ENCODE results near the gene CD74.

The CD74 gene

GRCh38 chr5:150400316-150401075, 12.2 kb downstream of the CD74 start:
- no peak overlapping the region for H3K4me3 Mint-ChIP-seq
- H3K36me3 Mint-ChIP-seq (ENCODE audit: low read depth) = peaks cover 97% of the 10 kb centered on the region
- H3K9me3 Mint-ChIP-seq = no peaks in the 10 kb centered on the region
- no peaks in the 10 kb centered on the region for H3K27me3 Mint-ChIP-seq
- intact Hi-C loops (cut with micrococcal nuclease) = no loop called here
- H3K27ac Mint-ChIP-seq = peak overlapping the region; percentile 99
- peaks cover 55% of the 10 kb centered on the region for H3K4me1 Mint-ChIP-seq (ENCODE audit: low read depth)

- Mint-ChIP-seq H3K4me3 (no peak overlapping the region), H3K36me3 (ENCODE audit: low read depth) (peaks cover 97% of the 10 kb centered on the region), H3K9me3 (no peaks in the 10 kb centered on the region), H3K27ac (peak overlapping the region; percentile 99), H3K4me1 (ENCODE audit: low read depth) (peaks cover 49% of the 10 kb centered on the region), H3K27me3 (no peaks in the 10 kb centered on the region)
- intact Hi-C loops (cut with micrococcal nuclease) = loop anchor here (5.0 kb wide), 1 partner anchor 38 kb away; no protein-coding TSS in a partner anchor
Measured at GRCh38 chr5:150399524-150400211, 13.0 kb downstream of the CD74 start.

- peaks cover 49% of the 10 kb centered on the region for H3K4me1 Mint-ChIP-seq (ENCODE audit: low read depth)
- H3K9me3 Mint-ChIP-seq = no peaks in the 10 kb centered on the region
- H3K36me3 Mint-ChIP-seq (ENCODE audit: low read depth) = peaks cover 97% of the 10 kb centered on the region
- peak overlapping the region; percentile 99 for H3K27ac Mint-ChIP-seq
- H3K27me3 Mint-ChIP-seq = no peaks in the 10 kb centered on the region
- intact Hi-C loops (cut with micrococcal nuclease) = loop anchor here (5.0 kb wide), 1 partner anchor 38 kb away; no protein-coding TSS in a partner anchor
- H3K4me3 Mint-ChIP-seq = no peak overlapping the region
Measured at GRCh38 chr5:150398722-150399523, 13.8 kb downstream of the CD74 start.

GRCh38 chr5:150397782-150398721, 14.7 kb downstream of the CD74 start:
- Mint-ChIP-seq H3K4me3 (no peak overlapping the region), H3K27ac (peak overlapping the region; percentile 99), H3K4me1 (ENCODE audit: low read depth) (peaks cover 49% of the 10 kb centered on the region), H3K27me3 (no peaks in the 10 kb centered on the region), H3K36me3 (ENCODE audit: low read depth) (peaks cover 97% of the 10 kb centered on the region), H3K9me3 (no peaks in the 10 kb centered on the region)
- intact Hi-C loops (cut with micrococcal nuclease) = loop anchor here (5.0 kb wide), 1 partner anchor 39 kb away; no protein-coding TSS in a partner anchor

GRCh38 chr5:150397146-150397781, 15.4 kb downstream of the CD74 start:
- peak overlapping the region; percentile 99 for H3K27ac Mint-ChIP-seq

GRCh38 chr5:150396267-150396666, 16.4 kb downstream of the CD74 start:
- Mint-ChIP-seq H3K36me3 (ENCODE audit: low read depth) (peaks cover 97% of the 10 kb centered on the region), H3K27me3 (no peaks in the 10 kb centered on the region), H3K4me3 (no peak overlapping the region), H3K4me1 (ENCODE audit: low read depth) (peaks cover 34% of the 10 kb centered on the region), H3K9me3 (no peaks in the 10 kb centered on the region), H3K27ac (peak overlapping the region; percentile 19)
- intact Hi-C loops (cut with micrococcal nuclease) = loop anchor here (5.0 kb wide), 1 partner anchor 41 kb away; no protein-coding TSS in a partner anchor

More at GRCh38 chr5:150397146-150397781, 15.4 kb downstream of the CD74 start:
- no peaks in the 10 kb centered on the region for H3K27me3 Mint-ChIP-seq
- intact Hi-C loops (cut with micrococcal nuclease) = loop anchor here (5.0 kb wide), 1 partner anchor 40 kb away; no protein-coding TSS in a partner anchor
- H3K4me3 Mint-ChIP-seq = no peak overlapping the region
- no peaks in the 10 kb centered on the region for H3K9me3 Mint-ChIP-seq
- peaks cover 42% of the 10 kb centered on the region for H3K4me1 Mint-ChIP-seq (ENCODE audit: low read depth)
- peaks cover 97% of the 10 kb centered on the region for H3K36me3 Mint-ChIP-seq (ENCODE audit: low read depth)

GRCh38 chr5:150395688-150395975, 17.1 kb downstream of the CD74 start:
- H3K9me3 Mint-ChIP-seq = no peaks in the 10 kb centered on the region
- H3K27ac Mint-ChIP-seq = no peak overlapping the region
- no peak overlapping the region for H3K4me3 Mint-ChIP-seq
- no peaks in the 10 kb centered on the region for H3K27me3 Mint-ChIP-seq
- H3K4me1 Mint-ChIP-seq (ENCODE audit: low read depth) = peaks cover 32% of the 10 kb centered on the region
- peaks cover 97% of the 10 kb centered on the region for H3K36me3 Mint-ChIP-seq (ENCODE audit: low read depth)
- intact Hi-C loops (cut with micrococcal nuclease) = loop anchor here (5.0 kb wide), 1 partner anchor 42 kb away; no protein-coding TSS in a partner anchor

- intact Hi-C loops (cut with micrococcal nuclease) = loop anchor here (5.0 kb wide), 1 partner anchor 42 kb away; no protein-coding TSS in a partner anchor
- no peaks in the 10 kb centered on the region for H3K9me3 Mint-ChIP-seq
- no peak overlapping the region for H3K4me3 Mint-ChIP-seq
- peaks cover 30% of the 10 kb centered on the region for H3K4me1 Mint-ChIP-seq (ENCODE audit: low read depth)
- no peaks in the 10 kb centered on the region for H3K27me3 Mint-ChIP-seq
- H3K27ac Mint-ChIP-seq = no peak overlapping the region
- peaks cover 97% of the 10 kb centered on the region for H3K36me3 Mint-ChIP-seq (ENCODE audit: low read depth)
Measured at GRCh38 chr5:150394912-150395687, 17.6 kb downstream of the CD74 start.

- no peak overlapping the region for H3K27ac Mint-ChIP-seq
- intact Hi-C loops (cut with micrococcal nuclease) = no loop called here
- H3K4me3 Mint-ChIP-seq = no peak overlapping the region
- peaks cover 98% of the 10 kb centered on the region for H3K36me3 Mint-ChIP-seq (ENCODE audit: low read depth)
- peaks cover 32% of the 10 kb centered on the region for H3K4me1 Mint-ChIP-seq (ENCODE audit: low read depth)
- no peaks in the 10 kb centered on the region for H3K9me3 Mint-ChIP-seq
- no peaks in the 10 kb centered on the region for H3K27me3 Mint-ChIP-seq
Measured at GRCh38 chr5:150394131-150394530, 18.6 kb downstream of the CD74 start.

- intact Hi-C loops (cut with micrococcal nuclease) = no loop called here
- H3K9me3 Mint-ChIP-seq = no peaks in the 10 kb centered on the region
- no peak overlapping the region for H3K4me3 Mint-ChIP-seq
- H3K27ac Mint-ChIP-seq = no peak overlapping the region
- no peaks in the 10 kb centered on the region for H3K27me3 Mint-ChIP-seq
- peaks cover 25% of the 10 kb centered on the region for H3K4me1 Mint-ChIP-seq (ENCODE audit: low read depth)
- peaks cover 98% of the 10 kb centered on the region for H3K36me3 Mint-ChIP-seq (ENCODE audit: low read depth)
Measured at GRCh38 chr5:150393096-150393645, 19.5 kb downstream of the CD74 start.

- intact Hi-C loops (cut with micrococcal nuclease) = no loop called here
- Mint-ChIP-seq H3K36me3 (ENCODE audit: low read depth) (peaks cover 100% of the 10 kb centered on the region), H3K27ac (no peak overlapping the region), H3K4me3 (no peak overlapping the region), H3K9me3 (no peaks in the 10 kb centered on the region), H3K4me1 (ENCODE audit: low read depth) (peaks cover 22% of the 10 kb centered on the region), H3K27me3 (no peaks in the 10 kb centered on the region)
Measured at GRCh38 chr5:150392680-150393079, 20.0 kb downstream of the CD74 start.

GRCh38 chr5:150391986-150392385, 20.7 kb downstream of the CD74 start:
- Mint-ChIP-seq H3K9me3 (no peaks in the 10 kb centered on the region), H3K27ac (no peak overlapping the region), H3K36me3 (ENCODE audit: low read depth) (peaks cover 100% of the 10 kb centered on the region), H3K27me3 (no peaks in the 10 kb centered on the region), H3K4me1 (ENCODE audit: low read depth) (peaks cover 17% of the 10 kb centered on the region), H3K4me3 (no peak overlapping the region)
- intact Hi-C loops (cut with micrococcal nuclease) = no loop called here
